Transverse colon (tissue), 4 donors: Measurements from ENCODE around the gene MYL2. TPM values are rescaled to one million over a fixed set of nuclear protein-coding genes. Genes with fewer than 3 reads are reported as not detected.

Source experiments
- DNase-seq: peaks from one replicate; pipeline ENCODE4 v3.0.0-alpha.2; 2019
- H3K27ac ChIP-seq, 4 donors: fragments of 200-600 bp; sonication (generic); 2 replicates each; pipeline ENCODE4 v1.5.1; 2016 to 2018; ENCODE audit warnings: inconsistent platforms in 4 of 4
- H3K27me3 ChIP-seq: fragments of 200-600 bp; sonication (generic); 2 replicates; pipeline ENCODE4 v1.5.1; 2017; ENCODE audit warnings: inconsistent platforms
- H3K36me3 ChIP-seq, 4 donors: fragments of 200-600 bp; sonication (generic); 2 replicates each; pipeline ENCODE4 v1.5.1; 2017 to 2019; ENCODE audit warnings: inconsistent platforms in 4 of 4
- H3K4me1 ChIP-seq, 4 donors: fragments of 200-600 bp; sonication (generic); 2 replicates each; pipeline ENCODE4 v1.5.1; 2017 to 2020; ENCODE audit warnings: inconsistent platforms in 4 of 4
- H3K4me3 ChIP-seq, 4 donors: fragments of 200-600 bp; sonication (generic); 1 replicate in 1 of 4; 2 replicates in 3 of 4; pipeline versions ENCODE4 v1.5.1 to v1.6.1; 2017 to 2019; ENCODE audit warnings: inconsistent platforms in 4 of 4
- H3K9me3 ChIP-seq, 2 donors: fragments of 200-600 bp; sonication (generic); 2 replicates each; pipeline ENCODE4 v1.5.1; 2017 to 2019; ENCODE audit warnings: inconsistent platforms in 2 of 2
- CTCF ChIP-seq, 5 experiments: fragments of 200-600 bp in 3 of 5; fragments of 450-650 bp in 2 of 5; sonication (generic) in 3 of 5; IDR thresholded peaks; 1 replicate in 2 of 5; 2 replicates in 3 of 5; pipeline ENCODE4 v1.5.1; 2016 to 2017; ENCODE audit warnings: antibody characterized with exemption in 5 of 5, inconsistent platforms in 3 of 5, mild to moderate bottlenecking in 2 of 5, moderate library complexity in 1 of 5
- EP300 ChIP-seq: sonication (generic); formaldehyde crosslinking; IDR thresholded peaks from one replicate; pipeline ENCODE4 v1.6.1; 2017; ENCODE audit warnings: antibody characterized with exemption, low read depth
- POLR2A ChIP-seq: fragments of 450-650 bp; IDR thresholded peaks from one replicate; pipeline ENCODE4 v1.6.1; 2016; ENCODE audit warnings: antibody characterized with exemption, mild to moderate bottlenecking, moderate library complexity
- POLR2AphosphoS5 ChIP-seq, 3 donors: sonication (generic); formaldehyde crosslinking; IDR thresholded peaks; one replicate each; pipeline ENCODE4 v1.6.1; 2016; ENCODE audit warnings: antibody characterized with exemption in 3 of 3
- WGBS, 2 donors: methylation state at CpG; one replicate each; pipeline ENCODE4 v1.1.5; 2018; ENCODE audit warnings: low coverage in 1 of 2; 5-methylcytosine and 5-hydroxymethylcytosine counted together
- in situ Hi-C, 4 donors: fragments of 200-750 bp; cut with MboI; loops; one replicate each; pipeline versions ENCODE4 v1.15.0 to v1.15.1; 2017; ENCODE audit warnings: low sequenced_read_pairs in 3 of 4, low pct_ligation_motif_present in 1 of 4, low pct_unique_long_range_greater_than_20kb in 1 of 4
- intact Hi-C: fragments of 100-400 bp; cut with DNase I; formaldehyde crosslinking; loops from one replicate; pipeline ENCODE4 v1.15.1; 2023; ENCODE audit warnings: low total_unique reads
- total RNA-seq, 4 donors: library from RNA; depleted of rRNA; stranded (reverse); fragments of >200 nt; gene quantifications; one replicate each; pipeline ENCODE4 v1.1.0, GENCODE V29; 2016

The MYL2 gene
- total RNA-seq, 4 donors from 2014 or later, result 2.2 TPM; not detected in 3

GRCh38 chr12:110906516-110906915, 13.9 kb downstream of the MYL2 start:
- intact Hi-C loops (no loop called here), in situ Hi-C loops (no loop called here)
- no peak for DNase-seq
- Histone ChIP-seq H3K9me3 (no peaks in the 10 kb centered on the region), H3K27me3 (no peaks in the 10 kb centered on the region), H3K27ac (no peak overlapping the region), H3K4me3 (no peak overlapping the region), H3K36me3 (no peaks in the 10 kb centered on the region), H3K4me1 (no peaks in the 10 kb centered on the region)
- WGBS, 2 donors, result 66% methylated on average over 5 of the region's 5 CpGs; no CpG with 5 or more reads in 1 of the 2 donors
- no peak for TF ChIP-seq POLR2A
- TF ChIP-seq POLR2AphosphoS5 (IDR thresholded peaks at IDR 0.05), result no peak
- no peak for TF ChIP-seq CTCF (IDR thresholded peaks at IDR 0.05)
- TF ChIP-seq EP300, result no peak

DNA sequence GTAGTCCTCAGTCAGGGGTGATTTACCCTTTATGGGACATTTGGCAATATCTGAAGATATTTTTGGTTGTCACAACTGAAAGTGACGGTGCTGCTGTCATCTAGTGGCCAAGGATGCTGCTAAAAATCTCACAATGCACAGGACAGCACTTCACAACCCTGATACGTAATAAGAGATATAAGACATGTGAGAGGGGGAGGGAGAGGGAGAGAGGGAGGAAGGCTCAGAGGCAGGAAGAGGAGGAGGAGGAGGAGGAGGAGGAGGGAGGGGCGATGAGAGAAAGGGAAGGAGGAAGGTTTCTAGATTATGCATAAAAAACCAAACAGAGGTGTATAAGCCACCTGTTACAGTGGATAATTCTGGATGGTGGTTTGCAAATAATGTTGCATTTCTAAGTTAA, 14.3 kb downstream of the MYL2 start:
- intact Hi-C loops, result no loop called here
- DNase-seq, result no peak

GRCh38 chr12:110903511-110903910, 16.9 kb downstream of the MYL2 start:
- no peak overlapping the region for H3K4me3 ChIP-seq
- in situ Hi-C loops (no loop called here), intact Hi-C loops (no loop called here)
- WGBS, 2 donors, result 81 to 94% methylated on average over 3 to 4 of the region's 4 CpGs
- no peaks in the 10 kb centered on the region for H3K27me3 ChIP-seq
- no peaks in the 10 kb centered on the region for H3K9me3 ChIP-seq
- H3K36me3 ChIP-seq, result no peaks in the 10 kb centered on the region
- DNase-seq, result no peak
- no peak overlapping the region for H3K27ac ChIP-seq
- H3K4me1 ChIP-seq, result no peaks in the 10 kb centered on the region
- TF ChIP-seq EP300 (no peak), POLR2A (no peak), CTCF (IDR thresholded peaks at IDR 0.05) (no peak), POLR2AphosphoS5 (IDR thresholded peaks at IDR 0.05) (no peak)

More for the DNA sequence above, 14.3 kb downstream of the MYL2 start:
- no peak overlapping the region for H3K4me3 ChIP-seq
- in situ Hi-C loops, result no loop called here
- H3K9me3 ChIP-seq, result no peaks in the 10 kb centered on the region
- no peaks in the 10 kb centered on the region for H3K4me1 ChIP-seq
- H3K36me3 ChIP-seq, result no peaks in the 10 kb centered on the region
- WGBS, 2 donors, result 21 to 32% methylated on average over 3 of the region's 3 CpGs
- no peak overlapping the region for H3K27ac ChIP-seq
- no peaks in the 10 kb centered on the region for H3K27me3 ChIP-seq
- no peak for TF ChIP-seq POLR2A
- TF ChIP-seq EP300, result no peak
- no peak for TF ChIP-seq POLR2AphosphoS5 (IDR thresholded peaks at IDR 0.05)
- no peak for TF ChIP-seq CTCF (IDR thresholded peaks at IDR 0.05)

DNA sequence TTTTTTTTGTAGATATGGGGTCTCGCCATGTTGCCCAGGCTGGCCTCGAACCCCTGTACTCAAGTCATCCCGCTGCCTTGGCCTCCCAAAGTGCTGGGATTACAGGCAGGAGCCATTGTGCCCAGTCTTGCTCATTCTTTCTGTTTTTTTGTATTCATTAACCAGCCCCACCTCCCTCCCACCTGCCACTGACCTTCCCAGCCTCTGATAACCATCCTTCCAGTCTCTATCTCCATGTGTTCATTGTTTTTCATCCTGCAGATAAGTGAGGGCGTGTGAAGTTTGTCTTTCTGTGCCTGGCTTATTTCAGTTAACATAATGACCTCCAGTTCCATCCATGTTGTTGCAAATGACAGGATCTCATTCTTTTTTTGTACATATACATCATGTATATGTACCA, 19.0 kb downstream of the MYL2 start:
- in situ Hi-C loops (no loop called here), intact Hi-C loops (no loop called here)
- Histone ChIP-seq H3K27me3 (no peaks in the 10 kb centered on the region), H3K36me3 (no peaks in the 10 kb centered on the region), H3K4me1 (no peaks in the 10 kb centered on the region), H3K27ac (no peak overlapping the region), H3K9me3 (no peaks in the 10 kb centered on the region), H3K4me3 (no peak overlapping the region)
- no peak for TF ChIP-seq POLR2A
- no peak for TF ChIP-seq POLR2AphosphoS5 (IDR thresholded peaks at IDR 0.05)
- TF ChIP-seq CTCF (IDR thresholded peaks at IDR 0.05), result no peak
- TF ChIP-seq EP300, result no peak
- DNase-seq, result no peak
- WGBS, 2 donors, result 67 to 72% methylated on average over 4 of the region's 4 CpGs
